Muscle layer of colon (tissue), 2 donors: Measurements from ENCODE around the gene ADARB2.

Source experiments
- H3K27ac ChIP-seq: one replicate; pipeline ENCODE4 v1.7.0; 2013; ENCODE audit warnings: low read depth, mild to moderate bottlenecking, low read length, moderate library complexity
- H3K27me3 ChIP-seq, 2 donors: one replicate each; pipeline ENCODE4 v1.7.0; 2013; ENCODE audit warnings: low read length in 2 of 2, mild to moderate bottlenecking in 2 of 2; ENCODE audit not compliant: insufficient read depth in 2 of 2, control insufficient read depth in 1 of 2
- H3K36me3 ChIP-seq: one replicate; pipeline ENCODE4 v1.7.0; 2013; ENCODE audit warnings: mild to moderate bottlenecking, low read length; ENCODE audit not compliant: insufficient read depth
- H3K4me1 ChIP-seq: one replicate; pipeline ENCODE4 v1.7.0; 2013; ENCODE audit warnings: mild to moderate bottlenecking, low read length; ENCODE audit not compliant: insufficient read depth
- H3K4me3 ChIP-seq, 2 donors: one replicate each; pipeline ENCODE4 v1.7.0; 2013; ENCODE audit warnings: low read length in 2 of 2, low read depth in 1 of 2, mild to moderate bottlenecking in 1 of 2, moderate library complexity in 1 of 2
- H3K9ac ChIP-seq: one replicate; pipeline ENCODE4 v1.7.0; 2013; ENCODE audit warnings: low read length
- H3K9me3 ChIP-seq: one replicate; pipeline ENCODE4 v1.7.0; 2013; ENCODE audit warnings: mild to moderate bottlenecking, low read length
- donor health status: abdominal sarcoma.
- donor health status: Adenocarcinoma of cecum.

ADARB2 gene

DNA sequence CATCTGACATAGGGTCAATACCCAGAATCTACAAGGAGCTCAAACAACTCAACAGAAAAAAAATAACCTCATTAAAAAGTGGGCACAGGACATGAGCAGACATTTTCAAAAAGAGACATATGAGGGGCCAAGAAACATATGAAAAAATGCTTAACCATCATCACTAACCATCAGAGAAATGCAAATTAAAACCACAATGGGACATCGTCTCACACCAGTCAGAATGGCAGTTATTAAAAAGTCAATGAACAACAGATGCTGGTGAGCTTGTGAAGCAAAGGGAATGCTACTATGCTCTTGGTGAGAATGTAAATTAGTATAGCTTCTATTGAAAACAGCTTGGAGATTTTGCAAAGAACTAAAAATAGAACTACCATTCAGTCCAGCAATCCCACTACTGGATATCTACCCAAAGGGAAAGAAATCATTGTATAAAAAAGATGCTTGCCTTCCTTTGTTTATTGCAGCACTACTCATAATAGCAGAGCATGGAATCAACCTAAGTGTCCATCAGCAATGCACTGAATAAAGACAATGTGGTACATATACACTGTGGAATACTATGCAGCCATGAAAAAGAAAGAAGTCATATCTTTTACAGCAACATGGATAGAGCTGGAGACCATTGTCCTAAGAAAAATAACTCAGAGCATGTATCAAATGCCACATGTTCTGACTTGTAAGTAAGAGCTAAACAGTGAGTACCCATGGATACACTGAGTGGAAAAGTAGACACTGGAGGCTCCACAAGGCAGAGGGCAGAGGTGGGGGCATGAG lies 139.8 kb downstream of the ADARB2 start:
- no peak overlapping the region for H3K27ac ChIP-seq
- H3K9ac ChIP-seq, result no peak overlapping the region
- no peak overlapping the region for H3K4me3 ChIP-seq
- H3K36me3 ChIP-seq, result no peaks in the 10 kb centered on the region
- no peaks in the 10 kb centered on the region for H3K9me3 ChIP-seq
- peaks cover 0 to 5% of the 10 kb centered on the region in 2 donors for H3K27me3 ChIP-seq
- no peaks in the 10 kb centered on the region for H3K4me1 ChIP-seq

DNA sequence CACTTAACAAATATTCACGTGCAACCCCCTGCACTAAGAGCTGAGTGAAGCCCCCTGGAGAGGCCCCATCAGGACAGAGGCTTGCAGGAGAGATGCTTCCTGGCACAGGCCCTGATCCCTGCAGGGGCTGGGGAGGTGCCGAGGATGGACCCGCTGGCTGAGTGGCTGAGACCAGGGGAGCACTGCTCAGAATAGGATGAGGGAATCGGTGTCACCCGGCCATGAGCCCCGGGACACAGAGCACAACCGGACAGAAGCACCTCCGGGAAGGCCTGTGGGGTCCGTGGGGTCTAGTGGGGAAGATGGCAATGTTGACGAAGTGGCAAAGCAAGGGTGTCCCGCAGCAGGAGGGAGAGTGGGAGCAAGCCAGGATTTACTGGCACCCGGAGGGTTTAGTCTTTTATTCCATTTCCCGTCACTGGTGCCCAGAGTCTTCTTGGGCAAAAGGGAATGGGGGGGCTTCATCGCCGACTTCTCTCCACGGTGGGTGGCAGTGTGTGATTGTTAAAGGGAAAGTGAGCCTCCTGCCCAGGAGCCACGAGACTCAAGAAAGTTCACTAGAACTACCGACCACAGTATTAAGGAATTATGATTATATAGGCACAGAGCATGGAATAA lies 140.7 kb downstream of the ADARB2 start:
- H3K9ac ChIP-seq, result no peak overlapping the region
- no peak overlapping the region for H3K4me3 ChIP-seq
- no peaks in the 10 kb centered on the region for H3K4me1 ChIP-seq
- peaks cover 0 to 5% of the 10 kb centered on the region in 2 donors for H3K27me3 ChIP-seq
- H3K9me3 ChIP-seq, result no peaks in the 10 kb centered on the region
- H3K36me3 ChIP-seq, result no peaks in the 10 kb centered on the region
- H3K27ac ChIP-seq, result no peak overlapping the region

DNA sequence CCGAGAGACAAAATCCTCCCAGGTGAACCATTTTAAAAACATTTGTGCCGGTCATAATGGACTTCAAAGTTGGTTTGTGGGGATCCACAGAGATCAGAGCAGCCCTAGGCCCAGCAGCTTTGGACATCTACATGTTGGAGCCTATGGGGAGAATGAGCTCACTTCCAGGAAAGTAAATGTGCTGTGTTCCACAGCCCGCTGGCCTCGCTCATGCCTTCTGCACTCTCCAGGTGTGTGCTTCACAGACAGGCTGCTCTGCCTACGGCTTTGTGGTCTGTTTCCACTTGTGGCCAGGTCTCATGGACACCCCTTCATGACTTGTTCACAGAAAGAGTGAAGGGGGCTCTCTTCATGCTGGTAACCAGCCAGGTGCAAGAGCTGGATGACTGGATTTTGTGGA lies 141.6 kb downstream of the ADARB2 start:
- Histone ChIP-seq H3K4me3 (no peak overlapping the region), H3K4me1 (no peaks in the 10 kb centered on the region), H3K9ac (no peak overlapping the region), H3K27me3 (peaks cover 0 to 5% of the 10 kb centered on the region in 2 donors), H3K36me3 (no peaks in the 10 kb centered on the region), H3K9me3 (no peaks in the 10 kb centered on the region), H3K27ac (no peak overlapping the region)

DNA sequence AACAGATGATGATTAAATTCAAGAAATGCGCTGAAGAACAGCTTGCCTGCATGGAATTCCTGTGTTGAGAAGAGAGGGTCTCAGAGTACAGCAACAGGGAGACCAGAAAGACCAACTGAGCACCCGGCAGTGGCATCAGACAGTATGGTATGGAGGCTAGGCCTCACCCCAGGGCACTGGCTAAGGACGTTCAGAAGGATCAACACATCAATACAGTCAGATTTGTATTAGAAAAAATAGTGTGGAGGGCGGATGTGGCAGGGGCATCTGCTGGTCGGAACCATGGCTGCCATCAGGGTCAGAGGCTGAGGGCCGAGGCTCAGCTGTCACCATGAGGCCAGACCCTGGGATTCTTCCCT lies 142.1 kb downstream of the ADARB2 start:
- Histone ChIP-seq H3K9ac (no peak overlapping the region), H3K36me3 (no peaks in the 10 kb centered on the region), H3K4me3 (no peak overlapping the region)

DNA sequence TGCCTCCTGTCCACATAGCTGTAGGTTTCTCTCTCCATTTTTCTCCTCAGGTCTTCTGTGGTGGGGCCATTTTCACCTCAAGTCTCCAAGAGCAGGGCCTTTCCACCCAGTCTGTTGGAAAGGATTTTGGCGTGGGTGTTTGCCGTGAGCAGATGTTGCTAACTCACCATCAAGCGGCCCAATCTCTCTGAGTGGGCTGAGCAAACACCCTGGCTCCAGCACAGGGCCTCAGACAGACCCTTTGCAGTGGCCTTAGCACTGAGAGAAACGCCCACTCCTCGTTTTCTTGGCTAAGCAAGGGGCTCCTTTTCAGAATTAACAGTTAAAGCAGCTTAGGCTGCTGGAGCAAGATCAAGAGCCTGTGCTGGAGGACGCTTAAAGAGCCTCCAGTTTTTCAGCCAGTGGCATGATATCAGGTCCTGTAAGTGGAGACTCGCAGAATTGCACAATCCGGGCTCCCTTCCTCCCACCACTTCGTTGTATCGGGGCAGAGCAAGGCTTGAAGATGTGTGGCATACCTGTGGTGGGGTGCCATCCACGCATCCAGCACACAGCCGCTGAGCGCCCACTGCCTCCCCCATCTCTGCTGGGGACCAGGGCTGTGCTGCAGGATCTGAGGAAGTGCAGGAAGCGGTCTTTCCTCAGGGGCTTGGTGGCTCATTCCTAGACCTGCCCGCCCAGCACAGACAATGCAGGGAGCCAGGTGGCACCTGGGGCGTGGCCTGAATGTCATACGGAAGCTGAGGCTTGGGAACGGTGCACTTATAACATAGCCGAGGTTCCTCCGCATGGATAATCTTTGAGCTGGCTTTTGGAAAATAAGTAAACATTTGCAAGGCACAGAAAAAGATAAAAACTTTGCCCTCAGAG lies 142.7 kb downstream of the ADARB2 start:
- H3K27ac ChIP-seq, result no peak overlapping the region
- peaks cover 0 to 5% of the 10 kb centered on the region in 2 donors for H3K27me3 ChIP-seq
- H3K9me3 ChIP-seq, result no peaks in the 10 kb centered on the region
- no peaks in the 10 kb centered on the region for H3K36me3 ChIP-seq
- H3K9ac ChIP-seq, result no peak overlapping the region
- no peaks in the 10 kb centered on the region for H3K4me1 ChIP-seq
- no peak overlapping the region for H3K4me3 ChIP-seq

More for the DNA sequence above, 142.1 kb downstream of the ADARB2 start:
- Histone ChIP-seq H3K27ac (no peak overlapping the region), H3K9me3 (no peaks in the 10 kb centered on the region), H3K27me3 (peaks cover 0 to 5% of the 10 kb centered on the region in 2 donors), H3K4me1 (no peaks in the 10 kb centered on the region)

DNA sequence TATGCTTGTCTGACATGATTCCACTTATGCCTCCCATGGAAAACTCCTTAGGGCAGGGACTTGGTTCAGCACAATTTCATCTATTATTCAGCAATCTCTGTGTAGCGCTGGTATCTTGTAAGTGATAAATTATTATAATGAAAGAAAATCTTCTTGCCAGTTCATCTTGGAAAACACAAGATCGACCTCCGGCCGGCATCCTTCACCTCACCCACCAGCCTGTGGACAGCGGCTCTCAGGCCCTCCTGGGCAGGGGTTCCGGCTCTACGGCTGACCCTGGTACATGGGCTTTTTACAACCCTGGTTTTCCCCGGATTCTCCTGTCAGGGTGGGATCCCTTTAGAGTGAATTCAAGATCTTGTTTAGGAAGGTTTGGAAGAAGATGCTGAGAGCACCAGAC lies 145.6 kb downstream of the ADARB2 start:
- Histone ChIP-seq H3K4me3 (no peak overlapping the region), H3K36me3 (no peaks in the 10 kb centered on the region), H3K27me3 (peaks cover 0 to 5% of the 10 kb centered on the region in 2 donors), H3K9ac (no peak overlapping the region), H3K27ac (no peak overlapping the region), H3K4me1 (no peaks in the 10 kb centered on the region), H3K9me3 (no peaks in the 10 kb centered on the region)

DNA sequence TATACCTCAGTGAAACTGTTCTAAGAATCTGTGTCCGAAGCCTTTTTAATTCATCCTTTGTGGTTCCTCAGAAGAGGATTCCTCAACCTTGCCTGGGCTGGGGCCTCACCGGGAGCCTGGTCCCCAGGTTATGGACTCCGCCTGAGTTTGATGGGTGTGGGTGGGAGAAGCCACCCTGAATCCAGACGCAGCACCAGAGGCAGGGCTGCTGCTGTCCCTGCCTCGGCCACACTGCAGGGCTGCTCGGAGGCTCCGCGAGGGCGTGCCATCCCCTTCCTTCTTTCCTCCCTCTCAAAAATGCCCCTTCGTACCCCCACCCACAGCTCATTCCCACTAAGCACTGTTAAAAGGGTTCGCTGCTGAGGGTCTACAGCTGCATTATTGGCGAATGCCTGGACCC lies 146.3 kb downstream of the ADARB2 start:
- H3K4me1 ChIP-seq, result no peaks in the 10 kb centered on the region
- no peak overlapping the region for H3K9ac ChIP-seq

DNA sequence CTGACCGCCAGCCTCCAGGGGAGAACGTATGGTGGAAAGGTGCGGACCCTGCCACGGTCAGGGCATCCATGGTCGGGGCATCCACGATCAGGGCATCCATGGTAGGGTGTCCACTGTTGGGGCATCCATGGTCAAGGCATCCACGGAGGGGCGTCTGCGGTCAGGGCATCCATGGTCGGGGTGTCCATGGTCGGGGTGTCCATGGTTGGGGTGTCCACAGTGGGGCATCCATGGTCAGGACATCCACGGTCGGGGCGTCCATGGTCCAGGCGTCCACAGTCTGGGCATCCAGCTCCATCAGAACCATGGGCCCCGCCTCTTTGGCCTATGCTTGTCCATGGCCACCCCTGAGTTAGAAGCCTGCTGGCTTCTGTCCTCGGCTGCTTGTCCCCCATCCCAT lies 148.1 kb downstream of the ADARB2 start:
- H3K27ac ChIP-seq, result no peak overlapping the region
- H3K4me1 ChIP-seq, result no peaks in the 10 kb centered on the region
- no peaks in the 10 kb centered on the region for H3K36me3 ChIP-seq
- no peak overlapping the region for H3K9ac ChIP-seq
- no peak overlapping the region for H3K4me3 ChIP-seq
- H3K27me3 ChIP-seq, result no peaks in the 10 kb centered on the region
- no peaks in the 10 kb centered on the region for H3K9me3 ChIP-seq

More for the DNA sequence above, 146.3 kb downstream of the ADARB2 start:
- Histone ChIP-seq H3K27ac (no peak overlapping the region), H3K9me3 (no peaks in the 10 kb centered on the region), H3K27me3 (no peaks in the 10 kb centered on the region), H3K4me3 (no peak overlapping the region), H3K36me3 (no peaks in the 10 kb centered on the region)

DNA sequence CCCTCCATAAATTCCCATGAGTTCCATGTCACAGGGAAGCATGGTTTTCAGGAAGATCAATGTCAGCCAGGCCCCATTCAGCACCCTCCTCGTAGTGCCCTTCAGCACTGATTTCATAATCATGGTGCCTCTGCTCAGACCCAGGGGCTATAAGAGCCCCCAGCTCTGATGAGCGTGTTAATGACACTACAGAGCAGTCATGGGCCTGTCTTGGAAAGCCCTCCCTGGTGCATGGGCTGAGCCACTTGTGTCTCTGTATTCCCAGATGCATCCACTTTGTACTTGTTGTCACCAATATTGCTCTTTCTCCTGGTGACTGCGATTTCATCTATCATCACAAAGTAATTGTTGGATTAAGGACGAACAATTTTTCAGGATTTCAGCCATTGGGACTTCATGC lies 154.6 kb downstream of the ADARB2 start:
- no peaks in the 10 kb centered on the region for H3K9me3 ChIP-seq
- no peaks in the 10 kb centered on the region for H3K36me3 ChIP-seq
- H3K27ac ChIP-seq, result no peak overlapping the region
- no peak overlapping the region for H3K4me3 ChIP-seq
- no peaks in the 10 kb centered on the region for H3K27me3 ChIP-seq
- H3K4me1 ChIP-seq, result no peaks in the 10 kb centered on the region
- H3K9ac ChIP-seq, result no peak overlapping the region

DNA sequence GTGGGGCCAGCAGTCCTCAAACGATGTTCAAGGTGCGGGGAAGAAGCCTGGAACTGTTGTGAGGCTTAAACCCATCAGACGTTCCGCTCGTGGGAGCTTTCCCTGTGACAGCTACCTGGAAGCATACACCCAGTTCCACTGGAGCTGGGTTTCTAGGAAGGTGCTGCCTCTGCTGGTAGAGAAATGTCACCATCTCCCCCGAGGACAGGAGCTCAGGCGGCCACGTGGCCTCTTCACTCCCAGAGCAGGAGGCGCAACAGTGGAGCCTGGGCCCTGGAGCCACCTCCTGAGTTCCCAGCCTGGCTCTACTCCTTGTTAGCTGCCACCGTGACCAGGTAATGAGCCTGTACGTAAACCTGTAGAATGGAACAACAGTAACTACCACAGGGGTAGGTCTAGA lies 156.1 kb downstream of the ADARB2 start:
- no peak overlapping the region for H3K4me3 ChIP-seq
- H3K27me3 ChIP-seq, result no peaks in the 10 kb centered on the region
- H3K36me3 ChIP-seq, result no peaks in the 10 kb centered on the region
- H3K9me3 ChIP-seq, result no peaks in the 10 kb centered on the region
- H3K9ac ChIP-seq, result no peak overlapping the region
- no peak overlapping the region for H3K27ac ChIP-seq
- no peaks in the 10 kb centered on the region for H3K4me1 ChIP-seq

DNA sequence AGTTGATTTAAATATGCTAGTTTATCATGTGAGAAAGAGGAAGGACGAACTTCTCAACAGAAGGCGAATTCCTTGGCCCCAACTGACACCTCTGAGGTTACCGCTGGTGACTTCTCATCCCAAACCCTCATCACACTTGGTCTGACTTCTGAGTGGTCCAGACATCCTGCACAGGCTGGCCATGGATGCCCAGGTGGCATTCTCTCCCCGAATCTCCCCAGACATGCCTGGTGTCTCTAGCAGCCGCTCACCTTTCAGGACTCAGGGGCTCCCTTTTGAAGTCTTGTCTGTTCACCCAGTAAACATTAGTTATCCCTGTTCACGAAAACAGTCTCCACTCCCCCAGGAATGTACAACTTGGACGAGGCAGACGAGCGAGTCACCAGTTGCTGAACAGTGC lies 157.7 kb downstream of the ADARB2 start:
- H3K9me3 ChIP-seq, result no peaks in the 10 kb centered on the region
- H3K27ac ChIP-seq, result no peak overlapping the region
- no peaks in the 10 kb centered on the region for H3K36me3 ChIP-seq
- H3K4me1 ChIP-seq, result no peaks in the 10 kb centered on the region
- H3K9ac ChIP-seq, result no peak overlapping the region
- no peaks in the 10 kb centered on the region for H3K27me3 ChIP-seq
- H3K4me3 ChIP-seq, result no peak overlapping the region
